Activated naive CD4-positive, alpha-beta T cell treated with anti-CD3 and anti-CD28 coated beads, Interleukin-2, amount 10 ng/mL, durations not matched to agents 7 days and 5 days (primary cell): ENCODE measurements around the gene GP1BA.

ENCODE experiments used
- CTCF ChIA-PET: fragments of 350-600 bp; sonication (Branson Sonifier 250); formaldehyde crosslinking; loops from one replicate; lab custom pipeline; 2021; ENCODE audit warnings: antibody characterized with exemption; lab: Charles Lee
- DNase-seq: peaks from one replicate; pipeline ENCODE4 v3.0.0-alpha.2; 2020
- H3K27ac Mint-ChIP-seq: one replicate; pipeline ENCODE4 v1.8.0; 2021; ENCODE audit warnings: mild to moderate bottlenecking, moderate library complexity, mixed read lengths
- H3K27me3 Mint-ChIP-seq: one replicate; pipeline ENCODE4 v1.8.0; 2021; ENCODE audit warnings: mild to moderate bottlenecking, mixed read lengths
- H3K36me3 Mint-ChIP-seq: one replicate; pipeline ENCODE4 v1.8.0; 2021; ENCODE audit warnings: mixed read lengths
- H3K4me1 Mint-ChIP-seq: one replicate; pipeline ENCODE4 v1.8.0; 2021; ENCODE audit warnings: mixed read lengths
- H3K4me3 Mint-ChIP-seq: one replicate; pipeline ENCODE4 v1.8.0; 2021; ENCODE audit warnings: mild to moderate bottlenecking, moderate library complexity, mixed read lengths
- H3K9me3 Mint-ChIP-seq: one replicate; pipeline ENCODE4 v1.8.0; 2021; ENCODE audit warnings: mixed read lengths

GP1BA gene

DNA sequence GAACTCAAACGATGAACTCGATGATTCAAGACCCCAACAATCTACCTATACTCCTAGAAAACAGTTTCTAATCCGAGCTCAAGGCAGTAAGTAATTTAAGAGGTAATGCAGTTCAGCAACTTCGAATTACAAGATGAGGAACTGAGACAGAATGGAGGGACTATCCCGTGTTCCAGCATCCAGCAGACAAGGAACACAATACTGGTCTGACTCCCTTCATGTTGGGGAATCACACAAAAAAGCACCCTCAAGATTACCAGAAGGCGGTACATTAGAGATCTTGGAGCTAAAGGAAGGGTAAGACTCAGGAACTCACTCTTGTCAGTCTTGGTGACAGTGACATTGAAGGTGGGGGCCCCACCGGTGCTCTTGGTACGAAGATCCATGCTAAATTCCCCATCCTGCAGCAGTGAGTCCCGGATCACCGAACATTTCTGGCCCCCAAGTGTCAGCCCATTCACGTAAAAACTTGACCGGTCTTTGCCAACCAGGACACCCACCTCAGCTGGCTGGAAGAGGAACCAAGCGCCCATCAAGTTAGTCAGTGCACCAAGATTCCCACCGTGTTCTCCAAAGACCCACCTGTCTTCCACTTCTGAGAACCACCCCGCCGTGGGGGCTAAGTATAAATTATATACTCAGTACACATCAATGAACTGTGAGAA, 14.4 kb downstream of the GP1BA start:
- Mint-ChIP-seq H3K27me3 (no peaks in the 10 kb centered on the region), H3K27ac (peak overlapping the region; percentile 98), H3K4me1 (peaks cover 57% of the 10 kb centered on the region), H3K9me3 (no peaks in the 10 kb centered on the region), H3K36me3 (peaks cover 59% of the 10 kb centered on the region), H3K4me3 (peak overlapping the region; percentile 92)
- CTCF ChIA-PET, result interaction anchor here (0.7 to 2.1 kb wide), 4 partner anchors 8 to 292 kb away, joined by 3 to 10 read pairs (median 6); partner anchors contain the start of gene SPAG7
- DNase-seq, result no peak

DNA sequence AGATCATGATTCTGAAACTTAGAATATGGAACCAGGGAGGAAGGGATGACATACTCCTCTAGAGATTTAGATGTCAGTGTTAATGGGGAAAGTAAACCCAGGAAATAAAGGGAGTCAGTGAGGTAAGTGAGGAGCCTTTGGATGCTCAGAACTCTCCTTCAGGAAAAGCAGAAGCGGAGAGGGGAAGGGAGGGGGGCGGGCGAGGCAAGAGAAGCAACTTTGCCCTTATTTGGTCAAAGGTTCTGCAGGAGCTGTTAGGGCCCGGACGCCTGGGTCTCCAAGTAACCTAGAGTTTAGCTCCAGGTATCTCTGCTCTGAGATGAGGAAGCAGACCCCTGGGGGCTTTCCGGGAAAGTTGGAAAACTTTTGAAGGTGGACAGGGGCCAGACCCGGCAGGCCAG, 14.9 kb downstream of the GP1BA start:
- CTCF ChIA-PET, result interaction anchor here (1.7 to 2.1 kb wide), 2 partner anchors 20 to 38 kb away, joined by 9 to 10 read pairs; partner anchors contain the start of gene SPAG7
- H3K27me3 Mint-ChIP-seq, result no peaks in the 10 kb centered on the region
- peaks cover 56% of the 10 kb centered on the region for H3K4me1 Mint-ChIP-seq
- DNase-seq, result no peak
- peaks cover 53% of the 10 kb centered on the region for H3K36me3 Mint-ChIP-seq
- peak overlapping the region; percentile 92 for H3K4me3 Mint-ChIP-seq
- H3K27ac Mint-ChIP-seq, result peak overlapping the region; percentile 98
- H3K9me3 Mint-ChIP-seq, result no peaks in the 10 kb centered on the region

DNA sequence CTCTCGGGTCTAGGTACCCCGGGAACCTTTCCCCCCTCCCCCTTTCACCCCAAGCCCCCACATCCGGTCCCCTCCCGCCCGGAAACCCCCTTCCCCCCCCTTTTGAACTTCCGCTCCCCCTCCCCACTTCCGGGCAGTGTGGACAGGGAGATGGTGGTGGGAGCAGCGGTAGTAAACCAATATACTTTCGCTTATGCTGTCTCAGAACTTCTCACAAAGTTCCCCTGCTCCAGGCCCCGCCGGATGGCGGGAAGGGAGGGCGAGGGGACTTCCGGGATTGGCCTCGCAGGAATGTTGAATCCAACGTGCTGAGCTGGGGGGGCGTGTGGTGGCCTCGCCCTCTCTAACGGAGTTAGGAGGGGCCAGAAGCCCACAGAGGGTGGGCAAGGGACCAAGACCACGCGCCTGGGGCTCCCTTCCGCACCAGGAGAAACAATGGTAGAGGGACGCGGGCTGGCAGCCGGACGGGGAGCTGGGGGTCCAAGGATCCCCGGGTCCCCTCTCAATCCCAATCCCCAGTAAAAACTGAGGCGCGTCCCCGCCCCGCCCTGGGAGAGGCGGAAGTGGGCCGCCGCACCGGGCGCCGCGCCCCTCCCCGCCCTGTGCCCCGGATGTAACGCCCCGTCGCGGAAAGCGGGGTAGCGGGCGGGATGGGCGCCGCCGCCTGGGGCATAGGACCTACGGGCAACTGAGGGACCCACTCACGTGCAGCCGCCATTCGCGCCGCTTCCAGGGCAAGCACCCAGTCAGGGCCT, 15.5 kb downstream of the GP1BA start:
- H3K4me1 Mint-ChIP-seq, result peaks cover 50% of the 10 kb centered on the region

DNA sequence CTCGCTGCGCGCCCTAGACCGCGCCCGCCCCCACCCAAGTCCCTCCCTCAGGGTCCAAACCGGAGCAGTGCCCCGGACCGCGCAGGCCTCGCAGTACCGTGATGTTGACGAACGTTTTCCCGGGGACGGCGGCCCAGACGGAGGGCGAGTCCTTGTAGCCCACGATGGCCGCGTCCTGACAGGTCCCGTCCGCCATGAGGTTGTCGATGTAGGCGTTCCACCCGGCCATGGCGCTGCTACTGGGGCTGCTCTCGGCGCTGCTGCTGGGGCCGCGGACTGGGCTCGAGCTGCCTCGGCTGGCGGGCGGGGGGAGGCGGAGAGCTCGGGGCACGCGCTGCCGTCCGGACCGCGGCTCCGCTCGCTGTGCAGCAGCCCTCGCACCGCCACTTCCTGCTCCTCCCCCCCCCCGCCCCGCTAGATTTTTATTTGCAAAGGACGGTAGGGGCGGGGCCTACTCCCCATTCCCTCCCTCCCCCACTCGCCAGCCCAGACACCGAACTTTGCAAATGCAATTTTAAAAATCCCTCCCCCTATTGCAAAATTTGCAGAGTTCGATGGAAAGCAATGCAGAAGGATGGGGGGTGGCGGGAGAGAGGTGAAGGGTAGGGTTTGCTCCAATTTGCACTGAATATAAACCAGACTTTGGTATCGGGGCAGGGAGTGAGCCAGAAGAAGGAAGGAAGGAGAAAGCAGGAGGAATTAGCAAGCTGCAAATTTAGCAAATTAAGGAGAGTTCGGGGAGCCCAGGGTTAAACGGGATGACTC, 16.3 kb downstream of the GP1BA start, which contains the start of gene PFN1:
Gene PFN1, minus strand, starts transcription at position 365 of the 765 bp plus-strand sequence. Its CDS starts 136 bp downstream, at position 229.
- H3K4me1 Mint-ChIP-seq, result peaks cover 43% of the 10 kb centered on the region
- CTCF ChIA-PET, result interaction anchor here (1.5 to 2.1 kb wide), 2 partner anchors 19 to 39 kb away, joined by 4 to 9 read pairs; partner anchors contain the start of gene SPAG7
- H3K4me3 Mint-ChIP-seq, result peak within 1 kb of the TSS; percentile 92
- peak within 1 kb of the TSS; percentile 98 for H3K27ac Mint-ChIP-seq
- peak; percentile 96 for DNase-seq
- H3K9me3 Mint-ChIP-seq, result no peaks in the 10 kb centered on the region
- peaks cover 40% of the 10 kb centered on the region for H3K36me3 Mint-ChIP-seq
- H3K27me3 Mint-ChIP-seq, result no peaks in the 10 kb centered on the region

More for the DNA sequence above, 15.5 kb downstream of the GP1BA start:
- H3K27ac Mint-ChIP-seq, result peak overlapping the region; percentile 98
- H3K4me3 Mint-ChIP-seq, result peak overlapping the region; percentile 92
- H3K36me3 Mint-ChIP-seq, result peaks cover 47% of the 10 kb centered on the region
- CTCF ChIA-PET, result interaction anchor here (1.5 to 2.1 kb wide), 2 partner anchors 20 to 39 kb away, joined by 4 to 9 read pairs; partner anchors contain the start of gene SPAG7
- no peaks in the 10 kb centered on the region for H3K27me3 Mint-ChIP-seq
- peak; percentile 81 for DNase-seq
- no peaks in the 10 kb centered on the region for H3K9me3 Mint-ChIP-seq

- CTCF ChIA-PET, result interaction anchor here (1.5 kb wide), 1 partner anchor 18 kb away, joined by 4 read pairs; the partner anchor contains the start of gene SPAG7
- no peaks in the 10 kb centered on the region for H3K9me3 Mint-ChIP-seq
- peak overlapping the region; percentile 92 for H3K4me3 Mint-ChIP-seq
- peak overlapping the region; percentile 98 for H3K27ac Mint-ChIP-seq
- H3K36me3 Mint-ChIP-seq, result peaks cover 42% of the 10 kb centered on the region
- H3K4me1 Mint-ChIP-seq, result peaks cover 43% of the 10 kb centered on the region
- DNase-seq, result peak; percentile 85
- H3K27me3 Mint-ChIP-seq, result no peaks in the 10 kb centered on the region
Observed at GRCh38 chr17:4948931-4949320, 16.8 kb downstream of the GP1BA start.

- CTCF ChIA-PET, result interaction anchor here (1.0 to 1.1 kb wide), 2 partner anchors 17 to 41 kb away, joined by 3 read pairs; partner anchors contain the start of gene SPAG7
- peak; percentile 82 for DNase-seq
- peak overlapping the region; percentile 92 for H3K4me3 Mint-ChIP-seq
- H3K27me3 Mint-ChIP-seq, result no peaks in the 10 kb centered on the region
- peak overlapping the region; percentile 98 for H3K27ac Mint-ChIP-seq
- peaks cover 39% of the 10 kb centered on the region for H3K4me1 Mint-ChIP-seq
- no peaks in the 10 kb centered on the region for H3K9me3 Mint-ChIP-seq
- peaks cover 37% of the 10 kb centered on the region for H3K36me3 Mint-ChIP-seq
Observed at GRCh38 chr17:4949321-4950074, 17.4 kb downstream of the GP1BA start.

DNA sequence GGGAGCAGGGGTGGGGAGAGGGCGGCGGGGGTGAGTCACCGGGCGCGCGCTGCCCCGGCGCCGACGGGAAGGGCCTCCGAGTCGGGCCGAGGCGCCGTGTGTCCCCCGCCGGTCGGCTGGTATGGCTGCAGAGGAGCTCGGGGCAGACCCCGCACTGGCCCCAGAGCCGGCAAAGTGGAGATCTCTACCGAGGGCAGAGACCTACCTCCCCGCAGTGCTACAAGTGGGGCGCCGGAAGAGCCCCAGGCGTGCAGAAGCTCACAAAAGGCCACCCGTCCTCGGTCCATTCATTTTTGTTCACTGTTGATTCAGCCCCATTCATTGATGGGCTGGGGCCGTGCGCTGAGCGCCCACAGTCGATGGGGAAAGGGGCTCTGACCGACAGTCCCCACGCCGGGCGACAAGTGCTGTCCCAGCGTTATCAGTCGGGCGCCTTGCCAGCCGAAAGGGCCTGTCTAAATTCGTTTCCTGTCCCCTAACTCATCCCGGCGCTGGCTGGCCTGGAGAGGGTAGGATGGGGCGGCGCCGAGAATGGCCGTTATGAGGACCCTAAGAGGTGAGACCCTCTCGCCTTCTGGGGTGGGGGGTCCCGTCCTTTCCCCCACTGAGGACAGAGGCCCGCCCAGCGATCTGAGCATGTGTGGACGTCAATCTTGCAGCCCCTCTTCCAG, 18.1 kb downstream of the GP1BA start:
- peak overlapping the region; percentile 96 for H3K27ac Mint-ChIP-seq

DNA sequence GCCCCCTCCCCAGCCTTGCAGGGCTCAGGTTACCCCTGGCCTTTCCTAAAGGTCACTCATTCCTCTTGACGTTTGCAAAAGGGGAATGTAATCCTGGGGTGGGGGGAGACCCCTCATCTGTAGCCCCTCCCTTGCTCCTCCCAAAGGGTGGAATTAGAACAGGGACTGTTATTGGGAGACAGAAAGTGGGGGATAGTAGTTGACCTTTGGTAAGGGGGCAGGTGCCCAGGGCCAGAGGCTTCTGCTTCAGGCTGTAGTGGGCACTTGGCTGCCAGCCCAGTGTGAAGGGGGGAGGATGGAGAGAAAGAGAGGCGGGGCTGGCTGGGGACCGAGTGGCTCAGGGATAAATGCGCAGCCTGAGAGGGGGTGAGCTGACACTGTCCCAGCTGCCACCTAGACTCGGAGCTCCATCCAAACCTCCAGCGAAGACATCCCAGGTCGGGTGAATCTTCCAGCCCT, 18.7 kb downstream of the GP1BA start, which contains the start of gene ENO3:
Gene ENO3, plus strand, starts transcription at position 374 of the 459 bp plus-strand sequence. CDS start 711 bp downstream, outside the sequence.
- no peak for DNase-seq
- H3K36me3 Mint-ChIP-seq, result peaks cover 24% of the 10 kb centered on the region
- no peaks in the 10 kb centered on the region for H3K27me3 Mint-ChIP-seq
- H3K4me1 Mint-ChIP-seq, result peaks cover 26% of the 10 kb centered on the region
- CTCF ChIA-PET, result interaction anchor here (1.0 to 1.6 kb wide), 3 partner anchors 16 to 42 kb away, joined by 3 to 6 read pairs (median 3); partner anchors contain the start of gene SPAG7
- H3K4me3 Mint-ChIP-seq, result peak within 1 kb of the TSS; percentile 85
- H3K9me3 Mint-ChIP-seq, result no peaks in the 10 kb centered on the region
- peak within 1 kb of the TSS; percentile 96 for H3K27ac Mint-ChIP-seq

More for the DNA sequence above, 18.1 kb downstream of the GP1BA start:
- Mint-ChIP-seq H3K27me3 (no peaks in the 10 kb centered on the region), H3K9me3 (no peaks in the 10 kb centered on the region), H3K4me1 (peaks cover 32% of the 10 kb centered on the region), H3K4me3 (peak overlapping the region; percentile 85), H3K36me3 (peaks cover 30% of the 10 kb centered on the region)
- peak; percentile 50 for DNase-seq
- CTCF ChIA-PET, result interaction anchor here (1.0 to 1.1 kb wide), 2 partner anchors 17 to 41 kb away, joined by 3 read pairs; partner anchors contain the start of gene SPAG7

GRCh38 chr17:4951486-4951885, 19.4 kb downstream of the GP1BA start:
- Mint-ChIP-seq H3K27me3 (no peaks in the 10 kb centered on the region), H3K4me3 (peak overlapping the region; percentile 85), H3K4me1 (peaks cover 28% of the 10 kb centered on the region), H3K27ac (peak overlapping the region; percentile 96), H3K9me3 (no peaks in the 10 kb centered on the region), H3K36me3 (peaks cover 23% of the 10 kb centered on the region)
- no peak for DNase-seq
- CTCF ChIA-PET, result interaction anchor here (1.3 to 1.6 kb wide), 3 partner anchors 13 to 42 kb away, joined by 4 to 6 read pairs (median 4); partner anchors contain the start of gene SPAG7

DNA sequence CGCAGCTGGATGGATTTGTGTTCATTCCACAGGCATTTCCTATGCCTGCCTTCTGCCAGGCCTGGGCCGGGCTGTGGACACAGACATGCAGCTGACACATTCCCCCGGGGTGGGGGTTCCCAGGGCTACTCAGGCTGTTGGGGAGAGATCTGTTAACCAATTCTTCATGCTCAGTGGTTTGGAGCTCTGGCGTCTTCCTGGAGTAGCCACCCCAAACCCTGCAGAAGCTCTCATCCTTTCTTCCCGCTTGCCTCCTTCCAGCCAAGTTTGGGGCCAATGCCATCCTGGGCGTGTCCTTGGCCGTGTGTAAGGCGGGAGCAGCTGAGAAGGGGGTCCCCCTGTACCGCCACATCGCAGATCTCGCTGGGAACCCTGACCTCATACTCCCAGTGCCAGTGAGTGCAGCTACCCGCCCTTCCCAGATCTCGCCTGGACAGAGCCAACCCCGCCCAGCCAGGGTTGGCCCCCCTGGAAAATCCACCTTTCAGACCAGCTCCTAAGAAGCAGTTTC, 21.4 kb downstream of the GP1BA start:
- Mint-ChIP-seq H3K4me3 (no peak overlapping the region), H3K9me3 (no peaks in the 10 kb centered on the region), H3K4me1 (peaks cover 31% of the 10 kb centered on the region), H3K36me3 (peaks cover 18% of the 10 kb centered on the region), H3K27me3 (no peaks in the 10 kb centered on the region), H3K27ac (no peak overlapping the region)
- DNase-seq, result no peak
- CTCF ChIA-PET, result interaction anchor here (0.7 to 5.1 kb wide), 3 partner anchors 10 to 44 kb away, joined by 3 to 21 read pairs (median 3); partner anchors contain the start of gene SPAG7

- Mint-ChIP-seq H3K4me3 (no peak overlapping the region), H3K27ac (no peak overlapping the region), H3K4me1 (peaks cover 31% of the 10 kb centered on the region), H3K9me3 (no peaks in the 10 kb centered on the region), H3K27me3 (no peaks in the 10 kb centered on the region), H3K36me3 (peaks cover 27% of the 10 kb centered on the region)
- DNase-seq, result no peak
- CTCF ChIA-PET, result interaction anchor here (1.3 to 5.1 kb wide), 4 partner anchors 9 to 46 kb away, joined by 3 to 21 read pairs (median 5); partner anchors contain the start of gene SPAG7
Observed at GRCh38 chr17:4955091-4955490, 23.0 kb downstream of the GP1BA start.
